ENCODE measurements around the gene CNR1.

- TF ChIP-seq POLR2A (IDR thresholded peaks at IDR 0.05) (no peak), POLR2AphosphoS5 (IDR thresholded peaks at IDR 0.05) (no peak), CTCF (IDR thresholded peaks at IDR 0.05) (no peak), EP300 (IDR thresholded peaks at IDR 0.05) (no peak)
These were observed 54.2 kb downstream of the CNR1 start for GRCh38 chr6:88111991-88112390.

All from sigmoid colon (tissue), 4 donors.